Measurements from ENCODE around the gene CHST3.

The CHST3 gene

GRCh38 chr10:72035252-72035887 lies 71.2 kb downstream of the CHST3 start:
- no peak for DNase-seq

- DNase-seq: no peak
Observed at GRCh38 chr10:72037266-72037665, 73.1 kb downstream of the CHST3 start.

GRCh38 chr10:72037811-72038210 lies 73.6 kb downstream of the CHST3 start:
- no peak for DNase-seq

GRCh38 chr10:72038458-72039001 lies 74.3 kb downstream of the CHST3 start:
- no peak for DNase-seq

- DNase-seq: no peak
Observed at GRCh38 chr10:72039377-72039776, 75.2 kb downstream of the CHST3 start.

- DNase-seq: no peak
Observed at GRCh38 chr10:72041491-72041890, 77.3 kb downstream of the CHST3 start.

GRCh38 chr10:72043016-72043834 lies 79.0 kb downstream of the CHST3 start:
- no peak for DNase-seq

GRCh38 chr10:72044417-72045041 lies 80.3 kb downstream of the CHST3 start:
- DNase-seq: no peak

- DNase-seq: no peak
Observed at GRCh38 chr10:72045586-72045985, 81.4 kb downstream of the CHST3 start.

- DNase-seq: peak; percentile 94
Observed at GRCh38 chr10:72048450-72049124, 84.4 kb downstream of the CHST3 start.

GRCh38 chr10:72049472-72049871 lies 85.3 kb downstream of the CHST3 start:
- DNase-seq: no peak

- peak; percentile 70 for DNase-seq
Observed at GRCh38 chr10:72049969-72050781, 86.0 kb downstream of the CHST3 start.

- DNase-seq: no peak
Observed at GRCh38 chr10:72050873-72051272, 86.7 kb downstream of the CHST3 start.

GRCh38 chr10:72053690-72054089 lies 89.5 kb downstream of the CHST3 start:
- DNase-seq: no peak

- no peak for DNase-seq
Observed at GRCh38 chr10:72056113-72056512, 91.9 kb downstream of the CHST3 start.

- no peak for DNase-seq
Observed at GRCh38 chr10:72056932-72057751, 92.9 kb downstream of the CHST3 start.

GRCh38 chr10:72058347-72058898 lies 94.2 kb downstream of the CHST3 start:
- DNase-seq: no peak

GRCh38 chr10:72058989-72059842 lies 95.0 kb downstream of the CHST3 start:
- no peak for DNase-seq

GRCh38 chr10:72059843-72060822 lies 95.9 kb downstream of the CHST3 start:
- no peak for DNase-seq
